Measurements from ENCODE around the gene NHLRC2.

Gene NHLRC2

GRCh38 chr10:113865901-113866300 is 11.4 kb downstream of the NHLRC2 start:
- no peak for DNase-seq (ENCODE audit: low read depth in 2 of 2)

GRCh38 chr10:113866551-113867394 is 12.3 kb downstream of the NHLRC2 start:
- DNase-seq (ENCODE audit: low read depth in 2 of 2), result no peak

- DNase-seq (ENCODE audit: low read depth in 2 of 2), result no peak
Measured at GRCh38 chr10:113867904-113868303, 13.4 kb downstream of the NHLRC2 start.

- DNase-seq (ENCODE audit: low read depth in 2 of 2), result no peak
Measured at GRCh38 chr10:113869789-113870188, 15.3 kb downstream of the NHLRC2 start.

GRCh38 chr10:113872139-113873030 is 17.9 kb downstream of the NHLRC2 start:
- DNase-seq (ENCODE audit: low read depth in 2 of 2), result no peak

GRCh38 chr10:113875212-113875611 is 20.8 kb downstream of the NHLRC2 start:
- no peak for DNase-seq (ENCODE audit: low read depth in 2 of 2)

- DNase-seq (ENCODE audit: low read depth in 2 of 2), result no peak
Measured at GRCh38 chr10:113876461-113876860, 22.0 kb downstream of the NHLRC2 start.

GRCh38 chr10:113879691-113880090 is 25.2 kb downstream of the NHLRC2 start:
- DNase-seq (ENCODE audit: low read depth in 2 of 2), result no peak

- DNase-seq (ENCODE audit: low read depth in 2 of 2), result no peak
Measured at GRCh38 chr10:113880236-113880635, 25.8 kb downstream of the NHLRC2 start.

GRCh38 chr10:113882240-113882639 is 27.8 kb downstream of the NHLRC2 start:
- DNase-seq (ENCODE audit: low read depth in 2 of 2), result no peak

GRCh38 chr10:113889911-113890310 is 35.5 kb downstream of the NHLRC2 start:
- no peak for DNase-seq (ENCODE audit: low read depth in 2 of 2)

GRCh38 chr10:113890769-113891168 is 36.3 kb downstream of the NHLRC2 start:
- DNase-seq (ENCODE audit: low read depth in 2 of 2), result no peak

- no peak for DNase-seq (ENCODE audit: low read depth in 2 of 2)
Measured at GRCh38 chr10:113891476-113891875, 37.0 kb downstream of the NHLRC2 start.

- DNase-seq (ENCODE audit: low read depth in 2 of 2), result no peak
Measured at GRCh38 chr10:113893570-113893969, 39.1 kb downstream of the NHLRC2 start.

- no peak for DNase-seq (ENCODE audit: low read depth in 2 of 2)
Measured at GRCh38 chr10:113894581-113894980, 40.1 kb downstream of the NHLRC2 start.

GRCh38 chr10:113895018-113895417 is 40.6 kb downstream of the NHLRC2 start:
- no peak for DNase-seq (ENCODE audit: low read depth in 2 of 2)

GRCh38 chr10:113897693-113898618 is 43.5 kb downstream of the NHLRC2 start:
- no peak for DNase-seq (ENCODE audit: low read depth in 2 of 2)

GRCh38 chr10:113899952-113900598 is 45.6 kb downstream of the NHLRC2 start:
- DNase-seq (ENCODE audit: low read depth in 2 of 2), result no peak

GRCh38 chr10:113905756-113906155 is 51.3 kb downstream of the NHLRC2 start:
- no peak for DNase-seq (ENCODE audit: low read depth in 2 of 2)

- DNase-seq (ENCODE audit: low read depth in 2 of 2), result no peak
Measured at GRCh38 chr10:113907166-113907565, 52.7 kb downstream of the NHLRC2 start.

GRCh38 chr10:113908236-113908635 is 53.8 kb downstream of the NHLRC2 start:
- no peak for DNase-seq (ENCODE audit: low read depth in 2 of 2)
